Tibial nerve (tissue), 3 donors: ENCODE data around the gene AEN.

Experiments used
- POLR2A ChIP-seq, 2 donors: fragments of 450-650 bp; IDR thresholded peaks; one replicate each; pipeline ENCODE4 v1.6.1; 2017; ENCODE audit warnings: antibody characterized with exemption in 2 of 2, mild to moderate bottlenecking in 2 of 2, moderate library complexity in 2 of 2
- TF ChIP-seq, protein P1 (sequence below), 5 experiments: fragments of 200-600 bp in 3 of 5; fragments of 450-650 bp in 2 of 5; sonication (generic) in 3 of 5; IDR thresholded peaks; one replicate each; pipeline ENCODE4 v1.5.1; 2016 to 2019; ENCODE audit warnings: antibody characterized with exemption in 5 of 5, mild to moderate bottlenecking in 3 of 5, moderate library complexity in 2 of 5

GRCh38 chr15:88617790-88618189 lies 3.4 kb upstream of the AEN start:
- TF ChIP-seq, protein P1, sequence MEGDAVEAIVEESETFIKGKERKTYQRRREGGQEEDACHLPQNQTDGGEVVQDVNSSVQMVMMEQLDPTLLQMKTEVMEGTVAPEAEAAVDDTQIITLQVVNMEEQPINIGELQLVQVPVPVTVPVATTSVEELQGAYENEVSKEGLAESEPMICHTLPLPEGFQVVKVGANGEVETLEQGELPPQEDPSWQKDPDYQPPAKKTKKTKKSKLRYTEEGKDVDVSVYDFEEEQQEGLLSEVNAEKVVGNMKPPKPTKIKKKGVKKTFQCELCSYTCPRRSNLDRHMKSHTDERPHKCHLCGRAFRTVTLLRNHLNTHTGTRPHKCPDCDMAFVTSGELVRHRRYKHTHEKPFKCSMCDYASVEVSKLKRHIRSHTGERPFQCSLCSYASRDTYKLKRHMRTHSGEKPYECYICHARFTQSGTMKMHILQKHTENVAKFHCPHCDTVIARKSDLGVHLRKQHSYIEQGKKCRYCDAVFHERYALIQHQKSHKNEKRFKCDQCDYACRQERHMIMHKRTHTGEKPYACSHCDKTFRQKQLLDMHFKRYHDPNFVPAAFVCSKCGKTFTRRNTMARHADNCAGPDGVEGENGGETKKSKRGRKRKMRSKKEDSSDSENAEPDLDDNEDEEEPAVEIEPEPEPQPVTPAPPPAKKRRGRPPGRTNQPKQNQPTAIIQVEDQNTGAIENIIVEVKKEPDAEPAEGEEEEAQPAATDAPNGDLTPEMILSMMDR (IDR thresholded peaks at IDR 0.05) = no peak
- no peak for TF ChIP-seq POLR2A (IDR thresholded peaks at IDR 0.05)
